Midbrain (tissue), 1 donor: ENCODE measurements around the gene MAP4K4.
"Not testable (repeated sequence)": the region's sequence is repeated elsewhere in the genome, so short reads cannot be mapped to it uniquely, and the experiment has no call there.

Source experiments
- DNase-seq: peaks from one replicate; lab custom pipeline; 2025; lab: John Stamatoyannopoulos, UW

MAP4K4 gene

DNA sequence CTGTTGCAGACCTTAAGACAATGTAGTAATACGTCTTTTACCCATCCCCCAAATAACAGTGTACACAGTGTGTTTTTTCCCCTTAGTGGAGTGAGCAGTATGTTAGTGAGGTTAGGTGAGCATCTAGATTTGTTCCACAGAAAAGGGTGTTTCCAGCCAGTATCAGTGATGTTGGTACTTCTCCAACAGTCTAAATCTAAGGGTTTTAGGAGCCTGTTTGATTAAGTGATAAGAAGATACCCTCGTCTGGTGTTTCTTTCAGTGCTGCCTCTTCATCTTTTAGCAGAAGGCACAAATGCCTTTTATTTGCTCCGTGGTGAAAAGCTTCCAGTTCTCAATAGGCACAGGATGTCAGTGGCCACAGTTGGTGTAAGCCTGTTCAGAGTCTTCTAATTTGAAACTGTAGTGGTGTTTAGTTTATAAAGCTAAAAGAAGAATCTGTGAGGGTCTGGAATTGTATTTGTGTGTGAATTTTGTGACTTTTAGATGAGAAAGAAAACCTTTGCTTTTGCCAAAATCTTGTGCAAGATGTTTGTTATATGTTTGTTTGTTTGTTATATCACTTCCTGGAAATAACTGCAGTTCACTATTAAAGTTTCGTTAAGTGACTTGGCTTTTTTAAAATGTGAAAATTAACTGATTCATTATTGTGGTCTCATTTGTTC is 71.2 kb downstream of the MAP4K4 start:
- peak; percentile 64 for DNase-seq

DNA sequence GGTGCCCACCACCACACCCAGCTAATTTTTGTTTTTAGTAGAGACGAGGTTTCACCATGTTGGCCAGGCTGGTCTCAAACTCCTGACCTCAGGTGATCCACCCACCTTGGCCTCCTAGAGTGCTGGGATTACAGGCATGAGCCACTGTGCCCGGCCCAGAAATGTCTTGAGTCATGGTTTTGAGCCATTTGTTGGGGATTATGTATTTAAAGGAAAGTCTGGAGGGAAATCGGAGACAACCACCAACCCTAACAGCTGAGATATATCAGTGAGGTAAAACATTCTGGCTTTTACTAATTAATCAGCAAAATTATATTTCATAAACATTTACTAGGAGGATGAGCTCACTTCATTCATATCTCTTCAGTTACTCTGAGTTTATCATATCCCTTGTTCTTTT is 72.2 kb downstream of the MAP4K4 start:
- DNase-seq = not testable (repeated sequence)

GRCh38 chr2:101770726-101771125 is 73.2 kb downstream of the MAP4K4 start:
- DNase-seq = peak; percentile 62

GRCh38 chr2:101771227-101771902 is 73.9 kb downstream of the MAP4K4 start:
- DNase-seq = peak; percentile 26

DNA sequence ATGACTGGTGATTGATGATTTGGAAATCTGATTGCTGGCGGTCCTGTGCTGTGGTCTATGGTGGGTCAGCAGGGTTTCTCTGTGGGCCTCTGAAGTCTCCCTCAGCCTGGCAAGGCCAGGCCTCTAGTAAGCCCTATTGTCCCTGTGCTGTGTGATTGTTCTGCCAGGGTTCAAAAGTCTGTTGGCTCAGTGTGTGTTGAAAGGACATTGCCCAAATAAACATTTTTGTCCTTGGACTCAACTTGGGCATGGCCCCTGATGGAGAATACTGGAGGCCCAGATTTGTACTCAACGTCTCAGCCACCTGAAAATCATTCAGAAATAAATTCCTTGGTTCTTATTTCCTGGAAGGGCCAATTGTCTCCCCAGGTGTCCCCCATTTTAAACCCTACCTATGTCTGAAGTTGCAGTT is 74.4 kb downstream of the MAP4K4 start:
- no peak for DNase-seq

DNA sequence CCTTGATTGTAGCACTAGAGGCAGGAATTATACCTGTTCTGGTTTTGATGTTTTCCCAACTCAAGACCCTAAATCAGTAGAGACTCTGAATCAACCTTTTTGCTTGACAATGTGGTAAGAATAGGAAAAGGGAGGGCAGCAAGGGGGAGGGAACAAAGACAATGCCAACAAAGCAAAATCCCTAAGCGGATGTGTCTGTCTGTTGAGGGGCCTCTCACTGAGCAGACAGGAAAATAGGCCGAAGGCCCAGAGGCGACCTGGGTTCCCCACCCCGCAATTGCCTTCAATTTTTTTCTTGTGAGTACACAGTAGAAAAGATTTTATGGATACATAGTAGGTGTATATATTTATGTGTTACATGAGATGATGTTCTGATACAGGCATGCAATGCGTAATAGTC is 75.6 kb downstream of the MAP4K4 start:
- no peak for DNase-seq

DNA sequence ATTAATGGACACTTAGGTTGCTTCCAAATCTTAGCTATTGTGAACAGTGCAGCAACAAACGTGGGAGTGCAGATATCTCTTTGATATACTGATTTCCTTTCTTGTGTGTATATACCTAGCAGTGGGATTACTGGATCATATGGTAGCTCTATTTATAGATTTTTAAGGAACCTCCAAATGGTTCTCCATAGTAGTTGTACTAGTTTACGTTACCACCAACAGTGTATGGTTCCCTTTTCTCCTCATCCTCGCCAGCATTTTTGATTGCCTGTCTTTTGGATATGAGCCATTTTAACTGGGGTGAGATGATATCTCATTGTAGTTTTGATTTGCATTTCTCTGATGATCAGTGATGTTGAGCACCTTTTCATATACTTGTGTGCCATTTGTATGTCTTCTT is 76.5 kb downstream of the MAP4K4 start:
- not testable (repeated sequence) for DNase-seq

- DNase-seq = no peak
Measured at GRCh38 chr2:101775092-101775491, 77.6 kb downstream of the MAP4K4 start.

DNA sequence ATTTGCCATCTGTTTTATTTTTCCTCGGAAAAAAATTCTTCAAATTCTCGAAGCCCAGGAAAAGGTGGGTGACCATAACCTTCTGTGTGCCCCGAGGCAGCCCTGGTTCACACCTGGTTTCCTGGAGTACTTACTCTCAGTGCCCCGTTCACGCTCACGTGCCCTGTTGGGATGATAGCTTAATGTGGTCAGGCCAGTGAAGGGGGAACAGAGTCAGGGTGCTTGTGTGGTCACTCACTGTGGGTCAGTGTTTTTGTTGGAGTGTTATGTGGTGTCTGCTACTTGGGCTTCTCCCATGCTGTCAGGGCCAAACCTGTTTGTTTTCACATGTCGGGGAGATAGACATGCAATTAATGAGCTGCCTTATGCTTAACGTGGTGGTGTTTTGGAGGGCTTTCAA is 78.1 kb downstream of the MAP4K4 start:
- no peak for DNase-seq

- no peak for DNase-seq
Measured at GRCh38 chr2:101776172-101777043, 78.9 kb downstream of the MAP4K4 start.

DNA sequence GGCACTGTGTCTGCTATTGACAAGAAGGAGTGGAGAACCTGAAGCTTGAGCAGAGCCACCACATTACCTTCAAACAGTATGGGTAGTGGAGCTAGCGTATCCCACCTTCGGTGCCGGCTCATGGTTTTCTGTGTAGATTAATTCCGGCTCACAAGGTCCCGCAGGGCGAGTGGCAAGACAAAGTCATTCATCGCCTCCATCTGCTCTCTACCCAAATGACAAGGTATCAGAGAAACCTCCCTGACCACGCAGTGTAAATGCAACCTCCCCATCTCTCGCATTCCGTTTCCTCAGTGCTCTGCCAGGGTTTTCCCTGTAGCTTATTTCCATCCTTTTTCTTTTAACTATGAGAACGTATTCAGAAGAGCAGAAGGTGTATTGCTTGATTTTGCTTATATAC is 79.8 kb downstream of the MAP4K4 start:
- no peak for DNase-seq

- DNase-seq = no peak
Measured at GRCh38 chr2:101778102-101778501, 80.6 kb downstream of the MAP4K4 start.

DNA sequence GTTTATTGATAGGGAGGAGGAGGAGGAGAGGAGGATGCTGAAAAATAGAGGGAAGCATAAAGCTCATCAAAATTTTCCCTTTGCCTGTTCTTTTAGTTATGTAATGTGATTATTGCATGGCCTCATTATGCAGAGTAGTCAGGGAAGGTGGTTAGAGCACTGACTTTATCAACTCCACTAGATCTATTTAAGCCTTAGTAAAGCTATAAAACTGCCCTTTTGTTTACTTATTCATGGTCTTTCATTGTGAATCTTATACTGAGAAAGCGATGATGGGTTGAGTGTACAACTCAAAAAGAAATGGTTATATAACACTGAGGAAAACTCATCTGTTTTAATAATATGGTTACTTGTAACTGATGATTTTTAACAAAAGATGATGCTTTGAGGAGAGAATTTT is 81.7 kb downstream of the MAP4K4 start:
- no peak for DNase-seq

GRCh38 chr2:101779656-101780055 is 82.1 kb downstream of the MAP4K4 start:
- no peak for DNase-seq

GRCh38 chr2:101781326-101781725 is 83.8 kb downstream of the MAP4K4 start:
- DNase-seq = no peak

GRCh38 chr2:101781791-101782426 is 84.4 kb downstream of the MAP4K4 start:
- peak; percentile 18 for DNase-seq

- DNase-seq = no peak
Measured at GRCh38 chr2:101782427-101782792, 84.9 kb downstream of the MAP4K4 start.

GRCh38 chr2:101787097-101787496 is 89.6 kb downstream of the MAP4K4 start:
- no peak for DNase-seq

DNA sequence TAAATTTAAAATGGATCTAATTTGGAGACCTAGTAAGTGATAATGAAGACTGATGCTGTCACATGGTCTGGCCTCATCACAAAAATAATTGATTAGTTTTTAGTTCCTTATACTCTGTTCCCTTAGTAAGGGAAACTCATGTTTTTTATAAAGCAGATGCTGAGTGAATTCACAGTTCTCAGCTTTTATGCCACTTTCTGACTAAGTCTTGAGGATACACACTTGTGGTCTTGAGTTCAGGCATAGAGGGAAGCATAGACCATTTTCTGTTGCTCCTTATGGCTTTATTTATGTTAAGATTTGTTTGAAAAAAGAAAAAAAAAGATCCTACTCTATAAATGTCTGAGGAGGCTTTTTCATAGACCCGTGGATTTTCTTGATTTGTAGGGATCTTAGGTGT is 91.1 kb downstream of the MAP4K4 start:
- DNase-seq = no peak

DNA sequence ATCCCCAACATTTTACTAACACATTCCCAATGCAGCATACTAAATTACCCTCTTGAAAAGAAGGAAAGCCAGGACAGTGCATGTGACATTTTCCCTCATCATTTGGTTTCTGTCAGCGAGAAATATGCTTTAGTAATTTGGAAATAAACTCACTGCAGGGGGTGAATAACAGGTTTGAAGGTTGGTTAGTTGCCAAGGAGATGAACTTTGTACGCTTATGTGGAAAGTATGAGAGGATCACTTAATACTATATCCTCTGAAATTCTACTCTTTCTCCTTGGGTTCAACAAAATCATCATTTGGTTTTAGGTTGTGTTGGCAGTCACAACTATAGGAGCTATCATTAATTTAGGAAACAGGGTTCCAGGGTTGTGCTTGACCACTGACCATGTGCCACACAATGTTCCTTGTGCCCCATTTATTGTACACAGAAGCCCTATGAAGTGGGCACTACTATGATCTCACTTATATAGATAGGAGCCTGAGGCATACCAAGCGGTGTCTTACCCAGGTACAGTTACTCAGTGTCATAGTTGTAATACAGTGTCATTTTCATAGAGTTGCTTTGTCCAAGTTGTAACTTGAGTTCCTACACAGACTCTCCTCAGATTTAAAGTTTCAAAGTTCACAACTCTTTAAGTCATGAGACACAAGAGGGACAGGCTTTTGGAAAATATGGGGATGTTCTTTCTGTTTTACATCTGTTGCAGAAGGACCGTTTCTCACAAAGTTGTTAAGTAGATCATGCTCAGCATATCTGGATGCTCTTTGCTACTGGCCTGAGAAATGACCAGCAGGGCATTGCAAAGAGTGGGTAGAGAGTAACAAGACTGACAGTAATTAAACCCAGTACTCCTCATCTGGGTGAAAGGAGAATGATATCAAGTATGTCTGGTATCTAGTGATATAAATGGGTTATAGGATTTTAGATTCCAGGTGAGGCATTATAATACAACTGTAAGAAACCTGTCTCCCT is 91.8 kb downstream of the MAP4K4 start:
- DNase-seq = no peak

DNA sequence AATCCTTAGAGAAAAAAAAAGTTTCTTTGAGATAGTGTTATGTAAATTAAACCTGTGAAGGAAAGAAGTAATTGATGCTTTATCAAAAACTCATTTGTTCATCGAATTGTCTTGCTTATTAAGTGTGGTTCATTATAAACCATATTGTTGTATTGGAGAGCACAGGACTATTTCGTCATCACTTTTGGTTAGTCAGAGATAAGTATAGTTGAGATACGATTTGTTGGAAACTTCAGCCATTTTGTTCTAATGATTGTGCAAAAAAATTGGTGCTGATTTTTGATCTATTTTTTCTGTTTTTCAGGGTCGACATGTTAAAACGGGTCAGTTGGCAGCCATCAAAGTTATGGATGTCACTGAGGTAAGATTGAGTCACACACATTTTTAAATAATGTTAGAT is 92.9 kb downstream of the MAP4K4 start:
- no peak for DNase-seq
